Kidney epithelial cell (primary cell): Measurements from ENCODE around the gene GSE1. TPM values are rescaled to one million over a fixed set of nuclear protein-coding genes. Genes with fewer than 3 reads are reported as not detected.

Experiments
- DNase-seq: peaks from one replicate; pipeline ENCODE4 v3.0.0-alpha.2; 2010; ENCODE audit warnings: low read depth
- H3K27me3 ChIP-seq: 2 replicates; pipeline ENCODE4 v1.6.0; 2011; ENCODE audit warnings: low read length; ENCODE audit not compliant: control insufficient read depth, insufficient read depth
- H3K36me3 ChIP-seq: 2 replicates; pipeline ENCODE4 v1.5.1; 2011; ENCODE audit warnings: low read length; ENCODE audit not compliant: control insufficient read depth, insufficient read depth
- H3K4me3 ChIP-seq: 2 replicates; pipeline ENCODE4 v1.5.1; 2011; ENCODE audit warnings: low read depth, mild to moderate bottlenecking, control low read depth, low read length
- CTCF ChIP-seq: IDR thresholded peaks from 2 replicates; pipeline ENCODE4 v1.5.1; 2011; ENCODE audit warnings: mild to moderate bottlenecking, moderate library complexity, low read length, control low read depth, inconsistent platforms; ENCODE audit not compliant: insufficient read depth, poor library complexity, severe bottlenecking
- total RNA-seq: library from RNA; depleted of rRNA; stranded (reverse); fragments of >200 nt; gene quantifications from 2 replicates; pipeline ENCODE4 v1.2.3, GENCODE V29; 2015

Gene GSE1
- total RNA-seq, 1 donor from 2014 or later: 25.7 TPM

GRCh38 chr16:85679870-85680269 is 66.7 kb downstream of the GSE1 start:
- Histone ChIP-seq H3K27me3 (no peaks in the 10 kb centered on the region), H3K36me3 (no peaks in the 10 kb centered on the region), H3K4me3 (no peak overlapping the region)
- TF ChIP-seq CTCF: no peak
- no peak for DNase-seq

DNA sequence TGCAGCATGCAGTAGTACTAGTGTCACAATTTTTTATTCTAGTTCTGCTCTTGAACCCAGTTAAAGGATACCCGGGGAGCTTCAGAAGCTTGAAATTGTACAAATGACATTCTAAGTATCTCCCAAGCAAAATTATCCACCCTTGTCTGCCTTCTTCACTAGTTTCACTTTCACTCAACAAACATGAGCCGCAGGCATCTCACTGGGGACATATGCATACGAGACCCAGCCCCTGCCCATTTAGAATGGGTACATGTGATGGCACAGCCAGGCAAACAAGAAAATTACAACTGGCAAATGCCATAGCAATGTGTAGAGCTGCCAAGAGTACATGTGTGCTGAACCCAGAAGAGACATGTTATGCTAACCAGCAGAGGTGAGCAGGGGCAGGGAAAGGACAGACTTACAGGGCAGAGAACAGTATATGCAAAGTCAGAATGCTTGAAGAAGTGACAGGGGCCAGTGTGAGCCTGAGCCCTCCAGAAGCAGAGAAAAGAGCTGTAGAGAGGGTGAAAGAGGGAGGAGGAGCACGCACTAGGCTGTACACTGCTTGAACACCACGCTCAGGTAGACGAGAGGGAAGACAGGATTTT is 67.3 kb downstream of the GSE1 start:
- Histone ChIP-seq H3K27me3 (no peaks in the 10 kb centered on the region), H3K36me3 (no peaks in the 10 kb centered on the region), H3K4me3 (no peak overlapping the region)
- no peak for DNase-seq
- no peak for TF ChIP-seq CTCF

DNA sequence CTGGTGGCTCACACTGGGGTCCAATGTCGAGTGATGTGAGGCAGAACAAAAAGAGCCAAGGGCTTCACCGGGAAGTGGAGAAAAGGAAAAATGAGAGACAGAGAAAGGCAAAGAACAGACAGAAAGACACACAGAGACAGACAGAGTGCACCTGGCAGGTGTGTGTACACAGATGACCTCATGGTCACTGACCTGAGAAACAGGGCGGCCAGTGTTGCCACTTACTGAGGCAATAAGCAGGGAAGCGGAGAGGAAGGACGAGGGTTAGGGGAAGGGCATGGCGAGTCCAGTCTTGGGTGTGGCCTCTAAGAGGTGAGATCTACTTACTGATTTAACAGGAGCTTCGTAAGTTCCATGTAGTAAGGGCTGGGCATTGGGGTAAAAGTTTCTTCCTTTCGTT is 68.1 kb downstream of the GSE1 start:
- no peak for DNase-seq
- no peaks in the 10 kb centered on the region for H3K36me3 ChIP-seq
- no peak for TF ChIP-seq CTCF

DNA sequence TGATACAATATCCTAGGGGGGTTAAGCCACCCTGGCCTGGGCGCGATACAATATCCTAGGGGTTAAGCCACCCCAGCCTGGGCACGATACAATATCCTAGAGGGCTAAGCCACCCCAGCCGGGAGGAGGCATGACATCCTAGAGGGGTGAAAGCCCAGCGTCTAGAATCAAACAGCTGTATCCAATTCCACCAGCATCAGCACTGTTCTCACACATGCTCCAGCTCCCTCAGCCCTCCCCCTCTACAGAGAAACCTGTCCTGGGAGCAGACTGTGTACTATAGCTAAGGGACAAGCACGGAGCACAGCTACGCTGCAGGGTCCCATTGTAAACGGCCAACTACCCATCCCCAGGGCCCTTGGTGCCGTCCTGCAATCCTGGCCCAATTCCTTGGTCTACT is 69.4 kb downstream of the GSE1 start:
- Histone ChIP-seq H3K4me3 (no peak overlapping the region), H3K27me3 (no peaks in the 10 kb centered on the region), H3K36me3 (no peaks in the 10 kb centered on the region)
- no peak for TF ChIP-seq CTCF
- no peak for DNase-seq

More for the DNA sequence above, 68.1 kb downstream of the GSE1 start:
- Histone ChIP-seq H3K4me3 (no peak overlapping the region), H3K27me3 (no peaks in the 10 kb centered on the region)

- DNase-seq: no peak
- TF ChIP-seq CTCF: no peak
- no peaks in the 10 kb centered on the region for H3K36me3 ChIP-seq
Observed at GRCh38 chr16:85683363-85683762, 70.2 kb downstream of the GSE1 start.

GRCh38 chr16:85685251-85685650 is 72.1 kb downstream of the GSE1 start:
- H3K36me3 ChIP-seq: no peaks in the 10 kb centered on the region

More at GRCh38 chr16:85683363-85683762, 70.2 kb downstream of the GSE1 start:
- no peak overlapping the region for H3K4me3 ChIP-seq
- no peaks in the 10 kb centered on the region for H3K27me3 ChIP-seq

More at GRCh38 chr16:85685251-85685650, 72.1 kb downstream of the GSE1 start:
- no peaks in the 10 kb centered on the region for H3K27me3 ChIP-seq
- no peak overlapping the region for H3K4me3 ChIP-seq
- DNase-seq: no peak
- TF ChIP-seq CTCF: no peak
